GM12891 (cell line): Measurements from ENCODE around the gene ANKMY1.

ENCODE experiments used
- PAX5 ChIP-seq: IDR thresholded peaks from 2 replicates; pipeline ENCODE4 v1.6.1; 2011; ENCODE audit warnings: low read length, moderate library complexity, mild to moderate bottlenecking; ENCODE audit not compliant: insufficient read depth, severe bottlenecking
- POLR2A ChIP-seq: IDR thresholded peaks from 2 replicates; pipeline ENCODE4 v1.6.1; 2011; ENCODE audit warnings: low read depth, low read length, control low read depth
- POLR2AphosphoS5 ChIP-seq: IDR thresholded peaks from 2 replicates; pipeline ENCODE4 v1.6.1; 2011; ENCODE audit warnings: low read depth, low read length, control low read depth
- SPI1 ChIP-seq: IDR thresholded peaks from 2 replicates; pipeline ENCODE4 v1.6.1; 2011; ENCODE audit warnings: low read depth, low read length, control low read depth
- TAF1 ChIP-seq: IDR thresholded peaks from 2 replicates; pipeline ENCODE4 v1.6.1; 2011; ENCODE audit warnings: low read depth, low read length, control low read depth

GRCh38 chr2:240585681-240586197, 28.0 kb upstream of the ANKMY1 start:
- TF ChIP-seq POLR2A (no peak), TAF1 (no peak), POLR2AphosphoS5 (no peak), SPI1 (no peak), PAX5 (no peak)
